NCI-H2196 (cell line): ENCODE data around the gene LINGO3.
A peak's percentile ranks its signal among the peaks of the same experiment; 100 is the strongest.
"Not testable (repeated sequence)": the region's sequence is repeated elsewhere in the genome, so short reads cannot be mapped to it uniquely, and the experiment has no call there.

Experiments used
- DNase-seq: peaks from one replicate; lab custom pipeline; 2025; ENCODE audit not compliant: unreplicated experiment; lab: John Stamatoyannopoulos, UW

The LINGO3 gene

DNA sequence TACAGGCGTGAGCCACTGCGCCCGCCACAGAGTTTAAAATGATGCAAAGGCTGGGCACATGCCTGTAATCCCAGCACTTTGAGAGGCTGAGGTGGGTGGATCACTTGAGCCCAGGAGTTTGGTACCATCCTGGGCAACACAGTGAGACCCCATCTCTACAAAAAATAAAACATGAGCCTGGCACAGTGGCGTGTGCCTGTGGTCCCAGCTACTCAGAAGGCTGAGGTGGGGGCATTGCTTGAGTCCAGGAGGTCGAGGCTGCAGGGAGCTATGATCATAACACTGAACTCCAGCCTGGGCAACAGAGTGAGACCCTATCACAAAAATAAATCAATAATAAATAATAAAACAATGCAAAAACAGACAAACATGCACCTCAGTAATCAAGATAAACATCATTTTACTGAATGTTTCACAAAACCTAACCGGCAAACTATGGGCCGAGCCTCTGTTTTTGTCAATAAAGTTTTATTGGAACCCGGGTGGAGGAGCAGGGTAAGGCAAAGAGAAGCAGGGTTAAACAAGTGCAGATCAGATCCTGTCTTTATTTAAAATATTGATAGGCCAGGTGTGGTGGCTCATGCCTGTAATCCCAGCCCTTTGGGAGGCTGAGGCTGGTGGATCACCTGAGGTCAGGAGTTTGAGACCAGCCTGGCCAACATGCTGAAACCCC, 24.0 kb downstream of the LINGO3 start:
- no peak for DNase-seq

- DNase-seq, result no peak
These were observed 25.1 kb downstream of the LINGO3 start for GRCh38 chr19:2282862-2283237.

- DNase-seq, result no peak
These were observed 25.7 kb downstream of the LINGO3 start, which contains the start of gene PEAK3 for GRCh38 chr19:2282062-2282861. TSS of gene PEAK3 (minus strand) at chr19:2282175. CDS start at chr19:2280931, 1,244 bp downstream.

DNA sequence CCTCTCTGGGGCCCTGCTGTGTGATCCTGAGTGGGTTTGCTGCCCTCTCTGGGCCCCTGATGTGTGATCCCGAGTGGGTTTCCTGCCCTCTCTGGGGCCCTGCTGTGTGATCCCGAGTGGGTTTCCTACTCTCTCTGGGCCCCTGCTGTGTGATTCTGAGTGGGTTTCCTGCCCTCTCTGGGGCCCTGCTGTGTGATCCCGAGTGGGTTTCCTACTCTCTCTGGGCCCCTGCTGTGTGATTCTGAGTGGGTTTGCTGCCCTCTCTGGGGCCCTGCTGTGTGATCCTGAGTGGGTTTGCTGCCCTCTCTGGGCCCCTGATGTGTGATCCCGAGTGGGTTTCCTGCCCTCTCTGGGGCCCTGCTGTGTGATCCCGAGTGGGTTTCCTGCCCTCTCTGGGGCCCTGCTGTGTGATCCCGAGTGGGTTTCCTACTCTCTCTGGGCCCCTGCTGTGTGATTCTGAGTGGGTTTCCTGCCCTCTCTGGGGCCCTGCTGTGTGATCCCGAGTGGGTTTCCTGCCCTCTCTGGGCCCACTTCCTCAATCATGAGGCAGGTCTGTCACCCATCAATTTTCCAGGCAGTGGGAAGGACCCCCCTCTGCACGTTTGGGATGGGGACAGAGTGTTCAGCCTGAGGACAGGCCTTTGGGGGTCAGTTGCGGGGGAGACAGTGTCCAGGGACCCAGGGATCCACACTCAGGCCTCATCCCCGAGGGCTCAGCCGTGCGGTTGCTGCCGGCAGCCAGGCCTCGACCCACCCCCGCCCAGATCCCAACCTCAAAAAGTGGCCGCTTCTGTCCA, 26.5 kb downstream of the LINGO3 start:
- not testable (repeated sequence) for DNase-seq

DNA sequence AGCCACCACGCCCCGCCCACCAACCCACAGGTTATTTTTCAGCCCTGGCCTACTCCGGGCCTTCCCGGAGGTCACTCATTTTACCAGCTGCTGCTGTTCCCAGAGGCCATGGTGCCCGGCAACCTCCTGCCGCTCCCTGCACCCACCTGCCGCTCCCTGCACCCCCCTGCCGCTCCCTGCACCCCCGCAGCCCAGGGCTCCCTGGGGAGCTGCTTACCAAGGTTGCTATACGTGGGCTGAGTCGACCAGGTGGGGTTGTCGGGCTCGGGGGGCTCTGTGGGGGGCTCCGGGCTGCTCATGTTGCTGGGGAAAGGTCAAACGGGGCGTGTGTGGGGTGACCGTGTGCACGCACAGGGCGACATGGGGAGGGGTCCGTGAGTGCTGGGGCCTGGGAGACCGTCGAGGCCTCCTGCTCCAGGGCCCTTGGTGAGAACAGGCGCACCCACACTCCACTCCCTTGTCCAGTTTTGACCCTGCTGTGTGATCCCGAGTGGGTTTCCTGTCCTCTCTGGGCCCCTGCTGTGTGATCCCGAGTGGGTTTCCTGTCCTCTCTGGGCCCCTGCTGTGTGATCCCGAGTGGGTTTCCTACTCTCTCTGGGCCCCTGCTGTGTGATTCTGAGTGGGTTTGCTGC, 27.2 kb downstream of the LINGO3 start:
- no peak for DNase-seq

DNA sequence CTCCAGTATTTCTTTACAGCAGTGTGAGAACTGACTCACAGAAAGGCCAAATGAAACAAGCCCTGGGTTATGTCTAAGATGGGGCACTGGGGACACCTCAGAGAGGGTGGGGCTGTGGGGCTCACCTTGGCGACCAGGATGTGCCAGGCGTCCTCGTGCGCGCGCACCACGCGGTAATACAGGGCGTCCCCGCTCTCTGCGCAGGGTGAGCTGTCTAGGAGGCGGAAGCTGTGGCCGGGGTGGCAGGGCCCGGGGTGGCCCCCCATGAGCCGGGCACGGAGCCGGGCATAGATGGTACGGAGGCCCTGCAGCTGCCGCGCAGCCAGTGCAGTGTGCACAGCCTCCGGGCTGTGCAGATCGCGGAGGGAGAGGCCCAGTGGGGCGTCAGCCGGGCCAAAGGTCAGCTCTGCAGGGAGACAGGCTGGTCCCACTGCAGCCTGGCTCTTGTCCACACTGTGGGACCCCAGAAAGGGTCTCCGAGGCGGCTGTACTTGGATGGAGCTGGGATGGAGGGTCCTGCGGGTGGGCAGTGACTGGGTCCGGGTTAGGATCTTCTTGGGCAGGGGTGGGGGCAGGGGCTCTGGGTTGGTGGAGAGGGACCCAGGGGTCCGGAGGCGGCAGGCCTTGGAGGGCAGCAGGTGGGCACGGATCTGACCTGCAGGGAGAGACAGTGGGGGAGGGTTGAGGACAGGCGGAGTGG, 29.3 kb downstream of the LINGO3 start:
- no peak for DNase-seq

DNA sequence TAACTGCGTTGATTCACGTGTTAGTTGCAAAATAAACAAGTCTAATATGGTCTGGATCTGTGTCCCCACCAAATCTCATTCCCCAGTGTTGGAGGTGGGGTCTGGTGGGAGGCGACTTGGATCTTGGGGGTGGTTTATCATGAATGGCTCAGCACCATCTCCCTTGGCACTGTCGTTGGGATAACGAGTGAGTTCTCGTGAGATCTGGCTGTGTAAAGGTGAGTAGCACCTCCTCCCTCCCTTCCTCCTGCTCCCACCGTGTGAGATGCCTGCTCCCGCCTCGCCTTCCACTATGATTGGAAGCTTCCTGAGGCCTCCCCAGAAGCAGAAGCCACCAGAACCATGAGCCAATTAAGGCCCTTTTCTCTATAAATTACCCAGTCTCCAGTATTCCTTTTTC, 30.8 kb downstream of the LINGO3 start:
- DNase-seq, result no peak

DNA sequence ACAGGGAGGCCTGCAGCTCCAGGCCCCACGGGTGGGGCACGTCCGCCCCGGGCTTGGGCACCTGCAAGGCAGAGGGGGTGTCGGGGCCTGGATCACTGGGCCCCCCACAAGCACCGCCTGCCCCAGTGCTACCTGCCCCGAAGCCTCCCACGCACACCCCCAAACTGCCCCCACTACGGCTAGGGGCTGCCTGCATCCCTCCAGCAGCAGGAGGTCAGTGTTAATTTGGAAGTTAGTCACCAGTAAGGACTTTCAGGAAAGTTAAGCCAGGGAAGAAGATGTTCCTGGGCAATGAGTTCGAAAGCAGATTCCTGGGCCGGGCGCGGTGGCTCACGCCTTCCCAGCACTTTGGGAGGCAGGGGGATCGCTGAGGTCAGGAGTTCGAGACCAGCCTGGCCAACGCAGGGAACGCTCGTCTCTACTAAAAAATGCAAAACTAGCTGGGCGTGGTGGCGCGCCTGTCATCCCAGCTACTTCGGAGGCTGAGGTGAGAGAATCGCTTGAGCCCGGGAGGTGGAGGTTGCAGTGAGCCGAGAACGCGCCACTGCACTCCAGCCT, 31.4 kb downstream of the LINGO3 start:
- DNase-seq, result no peak

- no peak for DNase-seq
These were observed 32.1 kb downstream of the LINGO3 start for GRCh38 chr19:2275588-2276428.

- peak; percentile 73 for DNase-seq
These were observed 32.9 kb downstream of the LINGO3 start for GRCh38 chr19:2274931-2275535.

GRCh38 chr19:2274185-2274711, 33.7 kb downstream of the LINGO3 start:
- DNase-seq, result no peak

GRCh38 chr19:2273356-2274184, 34.4 kb downstream of the LINGO3 start:
- DNase-seq, result peak; percentile 83

DNA sequence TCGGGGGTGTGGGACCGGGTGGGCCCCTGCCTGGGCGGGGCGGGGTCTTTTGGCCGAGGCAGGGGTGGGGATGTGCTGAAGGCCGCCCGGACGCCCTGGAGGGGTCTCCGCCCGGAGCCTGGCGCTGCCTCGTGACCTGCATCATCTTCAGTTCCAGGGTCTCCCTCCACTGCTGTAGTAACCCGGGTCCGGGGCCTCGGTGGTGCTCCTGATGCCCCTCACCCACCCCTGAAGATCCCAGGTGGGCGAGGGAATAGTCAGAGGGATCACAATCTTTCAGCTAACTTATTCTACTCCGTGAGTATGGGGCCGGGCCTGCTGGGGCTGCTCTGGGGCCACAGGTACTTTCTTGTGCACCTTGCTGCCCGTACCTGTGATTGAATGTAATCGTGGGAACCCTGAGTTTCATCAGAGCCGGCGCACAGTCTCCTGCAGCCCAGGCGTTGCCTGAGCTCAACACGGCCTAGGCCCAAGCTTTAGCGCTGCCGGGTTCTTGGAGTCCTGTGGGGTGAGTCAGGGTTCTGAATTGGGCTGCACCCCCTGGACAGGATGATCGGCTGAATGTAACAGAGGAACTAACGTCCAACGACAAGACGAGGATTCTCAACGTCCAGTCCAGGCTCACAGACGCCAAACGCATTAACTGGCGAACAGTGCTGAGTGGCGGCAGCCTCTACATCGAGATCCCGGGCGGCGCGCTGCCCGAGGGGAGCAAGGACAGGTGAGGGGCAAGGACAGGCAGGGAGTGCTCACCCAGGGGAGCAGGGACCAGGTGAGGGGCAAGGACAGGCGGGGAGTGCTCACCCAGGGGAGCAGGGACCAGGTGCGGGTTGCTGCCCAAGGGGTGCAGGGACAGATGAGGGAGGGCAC, 36.5 kb downstream of the LINGO3 start:
- DNase-seq, result no peak

DNA sequence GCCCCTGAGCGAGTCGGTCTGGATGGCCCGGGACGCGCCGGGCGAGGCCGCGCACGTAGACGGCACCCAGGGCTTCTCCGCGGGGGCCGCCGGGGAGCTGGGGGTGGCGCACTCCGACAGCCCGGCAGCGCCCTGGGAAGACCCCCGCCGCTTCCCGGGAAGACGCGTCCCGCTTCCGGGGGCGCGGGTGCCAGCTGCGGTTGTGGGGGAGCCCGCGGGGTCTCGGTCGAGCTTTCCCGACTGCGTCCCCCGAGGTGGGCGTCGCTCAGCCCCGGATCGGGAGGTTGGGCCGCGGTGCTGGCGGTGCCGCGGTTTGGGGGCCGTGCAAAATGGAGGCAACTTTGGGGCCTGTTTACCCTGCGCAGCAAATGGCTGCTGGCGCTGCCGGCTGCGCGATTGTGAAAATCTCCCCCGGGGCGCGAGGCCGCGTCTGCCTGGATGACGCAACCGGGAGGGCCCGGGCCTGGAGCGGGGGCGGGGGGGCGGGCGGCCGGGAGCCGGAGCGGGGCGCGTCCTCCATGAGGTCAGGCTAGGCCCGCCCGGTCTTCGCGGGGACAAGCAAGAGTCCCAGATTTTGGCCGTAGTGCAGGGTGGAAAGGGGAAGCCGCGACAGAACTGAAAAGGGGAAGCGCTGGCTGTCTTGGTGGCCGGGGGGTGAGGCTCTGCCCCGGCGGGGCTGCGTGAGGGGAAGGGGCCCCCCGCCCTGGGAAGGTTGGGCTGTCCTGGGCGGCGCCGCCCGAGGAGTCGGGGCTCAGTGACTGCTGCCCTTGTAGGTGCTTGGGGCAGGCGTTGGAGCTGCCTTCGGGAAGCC, 37.3 kb downstream of the LINGO3 start:
- DNase-seq, result peak; percentile 34

DNA sequence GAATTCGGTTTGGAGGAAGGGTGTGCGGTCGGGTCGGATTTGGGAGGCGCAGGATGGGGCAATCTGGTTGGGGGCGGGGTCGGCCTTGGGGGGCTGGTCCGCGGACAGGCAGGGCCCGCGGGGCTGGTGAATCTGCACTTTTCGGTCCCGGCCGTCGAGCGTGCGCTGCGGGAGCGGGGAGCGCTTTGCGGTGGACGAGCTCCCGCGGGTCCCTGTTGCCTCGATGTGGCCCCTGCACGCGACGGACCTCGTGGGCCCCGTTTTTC, 37.9 kb downstream of the LINGO3 start:
- DNase-seq, result no peak
